ENCODE results near the gene CLHC1. TPM values are rescaled to one million over a fixed set of nuclear protein-coding genes. Genes with fewer than 3 reads are reported as not detected.
"Not testable (repeated sequence)": the region's sequence is repeated elsewhere in the genome, so short reads cannot be mapped to it uniquely, and the experiment has no call there.

CLHC1 gene
- total RNA-seq, 4 donors from 2014 or later: 22.7 to 32.1 (median 27.1) TPM

DNA sequence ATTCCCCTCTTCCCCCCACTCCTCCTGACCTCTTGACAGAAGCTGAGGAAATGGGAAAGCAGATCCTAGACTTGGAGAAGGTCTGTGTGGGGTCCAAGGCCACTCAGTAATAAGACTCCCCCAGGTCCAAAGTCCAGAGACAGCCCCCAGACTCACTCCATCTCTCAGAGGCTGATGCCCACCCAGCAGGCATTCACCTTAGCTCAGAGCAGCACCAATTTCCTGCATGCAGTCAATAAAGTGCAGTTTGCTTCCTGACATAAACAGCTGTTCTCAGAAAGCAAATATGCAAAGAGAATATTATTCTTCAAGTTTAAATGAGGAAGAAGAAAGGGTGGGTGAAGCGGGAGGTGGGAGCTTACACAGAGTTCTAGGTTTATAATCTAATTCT lies 97.8 kb downstream of the CLHC1 start:
- no peak for DNase-seq
- intact Hi-C loops (cut with DNase I): no loop called here
- H3K36me3 ChIP-seq: no peaks in the 10 kb centered on the region
- peaks cover 6 to 27% of the 10 kb centered on the region in 2 donors for H3K4me1 ChIP-seq
- no peaks in the 10 kb centered on the region for H3K9me3 ChIP-seq
- WGBS, 2 donors: 90 to 97% methylated on average over 1 of the region's 1 CpG
- TF ChIP-seq POLR2A (IDR thresholded peaks at IDR 0.05): no peak
- TF ChIP-seq, protein P1, sequence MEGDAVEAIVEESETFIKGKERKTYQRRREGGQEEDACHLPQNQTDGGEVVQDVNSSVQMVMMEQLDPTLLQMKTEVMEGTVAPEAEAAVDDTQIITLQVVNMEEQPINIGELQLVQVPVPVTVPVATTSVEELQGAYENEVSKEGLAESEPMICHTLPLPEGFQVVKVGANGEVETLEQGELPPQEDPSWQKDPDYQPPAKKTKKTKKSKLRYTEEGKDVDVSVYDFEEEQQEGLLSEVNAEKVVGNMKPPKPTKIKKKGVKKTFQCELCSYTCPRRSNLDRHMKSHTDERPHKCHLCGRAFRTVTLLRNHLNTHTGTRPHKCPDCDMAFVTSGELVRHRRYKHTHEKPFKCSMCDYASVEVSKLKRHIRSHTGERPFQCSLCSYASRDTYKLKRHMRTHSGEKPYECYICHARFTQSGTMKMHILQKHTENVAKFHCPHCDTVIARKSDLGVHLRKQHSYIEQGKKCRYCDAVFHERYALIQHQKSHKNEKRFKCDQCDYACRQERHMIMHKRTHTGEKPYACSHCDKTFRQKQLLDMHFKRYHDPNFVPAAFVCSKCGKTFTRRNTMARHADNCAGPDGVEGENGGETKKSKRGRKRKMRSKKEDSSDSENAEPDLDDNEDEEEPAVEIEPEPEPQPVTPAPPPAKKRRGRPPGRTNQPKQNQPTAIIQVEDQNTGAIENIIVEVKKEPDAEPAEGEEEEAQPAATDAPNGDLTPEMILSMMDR (IDR thresholded peaks at IDR 0.05): no peak
- H3K4me3 ChIP-seq (replicated peaks in 1 of 3): no peak overlapping the region
- no peaks in the 10 kb centered on the region for H3K27me3 ChIP-seq
- H3K27ac ChIP-seq: no peak overlapping the region

DNA sequence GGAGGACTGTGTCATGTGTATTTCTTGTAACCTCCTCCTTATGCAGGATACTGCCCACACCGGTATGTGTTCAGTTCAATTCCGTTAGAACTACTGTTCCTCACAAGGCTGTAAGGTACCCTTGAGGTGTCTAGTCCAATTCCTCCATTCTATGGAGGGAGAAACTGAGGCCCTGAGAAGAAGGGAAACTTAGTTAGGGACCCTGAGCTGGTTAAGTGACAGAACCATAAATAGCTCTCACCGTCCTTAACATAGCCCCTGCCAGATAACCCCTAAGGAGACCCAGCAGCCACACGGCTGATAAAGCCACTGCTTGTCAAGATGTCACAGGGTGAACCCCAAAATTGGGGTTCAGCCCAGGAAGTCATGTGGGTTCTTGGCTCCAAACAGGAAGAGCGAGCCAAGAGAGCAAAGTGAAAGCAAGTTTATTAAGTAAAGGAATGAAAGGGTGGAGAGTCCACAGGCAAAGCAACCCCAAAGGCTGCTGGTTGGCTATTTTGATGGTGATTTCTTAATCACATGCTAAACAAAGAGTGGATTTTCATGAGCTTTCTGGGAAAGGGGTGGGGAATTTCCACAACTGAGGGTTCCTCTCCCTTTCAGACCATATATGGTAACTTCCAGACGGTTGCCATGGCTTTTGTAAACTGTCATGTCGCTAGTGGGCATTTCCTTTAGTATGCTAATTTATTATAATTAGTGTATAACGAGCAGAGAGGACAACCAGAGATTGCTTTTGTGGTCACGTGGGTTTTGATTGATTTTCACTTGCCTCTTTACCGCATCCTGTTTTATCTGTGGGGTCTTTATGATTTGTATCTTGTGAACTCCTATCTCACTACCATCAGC lies 98.4 kb downstream of the CLHC1 start:
- no peaks in the 10 kb centered on the region for H3K9me3 ChIP-seq
- peaks cover 6 to 27% of the 10 kb centered on the region in 2 donors for H3K4me1 ChIP-seq
- WGBS, 2 donors: 65 to 69% methylated on average over 10 of the region's 10 CpGs
- no peak overlapping the region for H3K4me3 ChIP-seq (replicated peaks in 1 of 3)
- no peak for DNase-seq
- intact Hi-C loops (cut with DNase I): no loop called here
- H3K27ac ChIP-seq: peak overlapping the region in 2 of 3 donors; percentile 35 to 49
- no peaks in the 10 kb centered on the region for H3K27me3 ChIP-seq
- no peaks in the 10 kb centered on the region for H3K36me3 ChIP-seq
- TF ChIP-seq, protein P1 (IDR thresholded peaks at IDR 0.05): no peak
- no peak for TF ChIP-seq POLR2A (IDR thresholded peaks at IDR 0.05)

DNA sequence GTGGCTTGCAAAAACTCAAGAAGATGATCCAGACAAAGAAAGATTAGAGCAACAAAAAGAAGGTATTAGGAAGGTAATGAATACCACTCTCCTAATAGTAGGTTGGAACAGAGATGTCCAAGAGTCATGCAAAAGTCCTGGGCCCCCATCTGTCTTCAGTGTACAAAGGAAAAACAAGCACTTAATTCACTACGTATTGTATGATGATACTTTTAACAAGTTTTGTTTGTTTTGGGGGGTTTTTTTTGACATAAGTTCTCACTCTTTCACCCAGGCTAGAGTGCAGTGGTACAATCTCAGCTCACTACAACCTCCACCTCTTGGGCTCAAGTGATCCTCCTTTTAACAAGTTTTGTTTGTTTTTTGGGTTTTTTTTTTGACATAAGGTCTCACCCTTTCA lies 101.2 kb downstream of the CLHC1 start:
- DNase-seq: no peak
- H3K27me3 ChIP-seq: no peaks in the 10 kb centered on the region
- intact Hi-C loops (cut with DNase I): no loop called here
- 78 to 81% methylated on average over 1 of the region's 1 CpG for WGBS, 2 donors
- no peaks in the 10 kb centered on the region for H3K9me3 ChIP-seq
- H3K27ac ChIP-seq: no peak overlapping the region
- H3K4me1 ChIP-seq: peaks cover 0 to 8% of the 10 kb centered on the region in 2 donors
- H3K36me3 ChIP-seq: no peaks in the 10 kb centered on the region
- no peak overlapping the region for H3K4me3 ChIP-seq (replicated peaks in 1 of 3)
- TF ChIP-seq, protein P1 (IDR thresholded peaks at IDR 0.05): no peak
- TF ChIP-seq POLR2A (IDR thresholded peaks at IDR 0.05): no peak

GRCh38 chr2:55126643-55127042 lies 105.5 kb downstream of the CLHC1 start:
- intact Hi-C loops (cut with DNase I): not testable (repeated sequence)
- 92 to 97% methylated on average over 4 of the region's 4 CpGs for WGBS, 2 donors

More at GRCh38 chr2:55126643-55127042, 105.5 kb downstream of the CLHC1 start:
- H3K4me3 ChIP-seq (replicated peaks in 1 of 3); H3K9me3 ChIP-seq; H3K27me3 ChIP-seq; H3K27ac ChIP-seq; H3K4me1 ChIP-seq; DNase-seq; H3K36me3 ChIP-seq: not testable (repeated sequence)

Other genes starting within 250 kb of the CLHC1 start
- gene RTN4, start 181.8 kb downstream of the CLHC1 start, total RNA-seq: 100 to 1,000 TPM; 144 to 256 (median 180) TPM
- gene RPS27A, start 395 bp upstream of the CLHC1 start, total RNA-seq: 1,000 to 10,000 TPM in 2 of 4 donors, 100 to 1,000 TPM in 2; 529 to 1,905 (median 1,352) TPM
- 10 to 100 TPM; 19.6 to 33.5 (median 27.8) TPM for gene MTIF2, start 36.9 kb upstream of the CLHC1 start, total RNA-seq
- 10 to 100 TPM; 35.9 to 51.5 (median 42.5) TPM for gene CCDC88A, start 187.6 kb upstream of the CLHC1 start, total RNA-seq